K562 (cell line): ENCODE measurements around the gene SFPQ. TPM values are rescaled to one million over a fixed set of nuclear protein-coding genes. Genes with fewer than 3 reads are reported as not detected.

ENCODE experiments used
- ATAC-seq: fragments of 200-7000 bp; cut with Tn5 transposase; 3 replicates; pipeline ENCODE4 v1.9.1; 2020; ENCODE audit warnings: moderate library complexity
- BruUV-seq: library from RNA; stranded (reverse); fragments of 400-500 nt; replicated peaks from 2 replicates; lab custom pipeline; 2021; lab: Mats Ljungman, UMichigan
- CTCF ChIA-PET: fragments of 300-600 bp; formaldehyde crosslinking; extraction: SDS; loops from one replicate; lab custom pipeline; 2021; ENCODE audit warnings: low intra/inter-chr PET ratio; lab: Yijun Ruan, JAX
- POLR2A ChIA-PET: fragments of 300-600, 350-650 bp; sonication (Branson Sonifier 250); formaldehyde crosslinking; extraction: SDS; loops from one replicate; lab custom pipeline; 2021; ENCODE audit warnings: antibody characterized with exemption, inconsistent platforms; lab: Yijun Ruan, JAX
- DNase-seq, 4 experiments: peaks; one replicate each; pipeline versions ENCODE4 v3.0.0 to v3.0.0-alpha.2; 2011 to 2018; ENCODE audit warnings: low spot score in 3 of 4, mixed read lengths in 3 of 4; ENCODE audit errors: extremely low read depth in 1 of 4
- FAIRE-seq: peaks from 2 replicates; lab custom pipeline; 2011; peaks lifted over from hg19 to GRCh38; lab: Jason Lieb, UNC
- H2AFZ ChIP-seq: 2 replicates; pipeline ENCODE4 v1.6.0; 2011; ENCODE audit warnings: low read depth, low read length, control low read depth, inconsistent platforms
- H3K27ac ChIP-seq: fragments of 200-600 bp; 3 replicates; pipeline ENCODE4 v1.8.0; 2011; ENCODE audit warnings: low read depth, mild to moderate bottlenecking, control low read depth, inconsistent platforms, low read length, moderate library complexity, mixed read lengths; ENCODE audit errors: extremely low read depth
- H3K27me3 ChIP-seq, 2 experiments: fragments of 300-600 bp in 1 of 2; 2 replicates in 1 of 2; 3 replicates in 1 of 2; pipeline versions ENCODE4 v1.6.0 to v1.8.0; 2011; ENCODE audit warnings: inconsistent platforms in 2 of 2, low read length in 2 of 2, mild to moderate bottlenecking in 1 of 2, mixed read lengths in 1 of 2, moderate library complexity in 1 of 2; ENCODE audit not compliant: control insufficient read depth in 2 of 2, insufficient read depth in 2 of 2
- H3K36me3 ChIP-seq: fragments of 300-600 bp; 3 replicates; pipeline ENCODE4 v1.8.0; 2011; ENCODE audit warnings: mild to moderate bottlenecking, low read length, inconsistent platforms; ENCODE audit not compliant: control insufficient read depth, insufficient read depth
- H3K4me1 ChIP-seq, 2 experiments: fragments of 200-600 bp in 1 of 2; replicated peaks in 1 of 2; 2 replicates in 1 of 2; 3 replicates in 1 of 2; pipeline versions ENCODE4 v1.5.1 to v1.8.0; 2011; ENCODE audit warnings: inconsistent platforms in 2 of 2, low read length in 2 of 2, mild to moderate bottlenecking in 1 of 2, mixed read lengths in 1 of 2, moderate library complexity in 1 of 2; ENCODE audit not compliant: control insufficient read depth in 2 of 2, insufficient read depth in 2 of 2
- H3K4me2 ChIP-seq: 2 replicates; pipeline ENCODE4 v1.6.1; 2011; ENCODE audit warnings: low read length, control low read depth, inconsistent platforms, mixed read lengths; ENCODE audit not compliant: insufficient read depth
- H3K4me3 ChIP-seq: fragments of 200-600 bp; sonication (generic), shearing (Covaris generic); 2 replicates; pipeline ENCODE4 v1.5.1; 2016; ENCODE audit warnings: control low read depth, inconsistent platforms
- H3K79me2 ChIP-seq: fragments of 200-600 bp; 3 replicates; pipeline ENCODE4 v1.8.0; 2011; ENCODE audit warnings: low read length, inconsistent platforms; ENCODE audit not compliant: control insufficient read depth, insufficient read depth
- H3K9ac ChIP-seq, 2 experiments: 2 replicates each; pipeline versions ENCODE4 v1.6.0 to v1.6.1; 2011; ENCODE audit warnings: low read depth in 2 of 2, low read length in 2 of 2, control low read depth in 1 of 2, inconsistent platforms in 1 of 2, mild to moderate bottlenecking in 1 of 2, mixed read lengths in 1 of 2; ENCODE audit not compliant: insufficient read depth in 1 of 2
- H3K9me1 ChIP-seq: one replicate; pipeline ENCODE4 v1.6.0; 2011; ENCODE audit warnings: inconsistent platforms, mild to moderate bottlenecking, low read length, moderate library complexity; ENCODE audit not compliant: control insufficient read depth, insufficient read depth
- H3K9me3 ChIP-seq: replicated peaks from 2 replicates; pipeline ENCODE4 v1.5.1; 2011; ENCODE audit warnings: low read depth, low read length, inconsistent platforms; ENCODE audit not compliant: control insufficient read depth, insufficient read depth
- H4K20me1 ChIP-seq: replicated peaks from 2 replicates; pipeline ENCODE4 v1.6.1; 2011; ENCODE audit warnings: low read length, inconsistent platforms, mixed read lengths; ENCODE audit not compliant: control insufficient read depth, insufficient read depth
- KAT7 ChIP-seq: sonication (generic); formaldehyde crosslinking; IDR thresholded peaks from 2 replicates; pipeline ENCODE4 v1.8.0; 2022; ENCODE audit warnings: missing genetic modification reagents, mild to moderate bottlenecking, borderline replicate concordance
- NR4A1 ChIP-seq, 2 experiments: fragments of 250-450 bp in 1 of 2; fragments of 450-650 bp in 1 of 2; sonication (Bioruptor Pico) in 1 of 2; IDR thresholded peaks; 2 replicates each; pipeline versions ENCODE4 v1.4.0 to v1.6.1; 2016 to 2020; ENCODE audit warnings: mild to moderate bottlenecking in 2 of 2, missing compliant biosample characterization in 1 of 2, missing genetic modification characterization in 1 of 2, moderate library complexity in 1 of 2
- POLR2AphosphoS5 ChIP-seq: IDR thresholded peaks from 2 replicates; pipeline ENCODE4 v1.6.1; 2011; ENCODE audit warnings: mild to moderate bottlenecking, low read depth, low read length, moderate library complexity; ENCODE audit not compliant: control insufficient read depth, insufficient read depth
- RBFOX2 ChIP-seq: fragments of 200-400 bp; formaldehyde crosslinking; IDR thresholded peaks from 2 replicates; pipeline ENCODE4 v1.6.1; 2017; ENCODE audit warnings: low read depth, mild to moderate bottlenecking, low read length, moderate library complexity
- RBM15 ChIP-seq: fragments of 200-400 bp; formaldehyde crosslinking; IDR thresholded peaks from 2 replicates; pipeline ENCODE4 v1.6.1; 2018; ENCODE audit warnings: mild to moderate bottlenecking, low read length, moderate library complexity; ENCODE audit not compliant: insufficient read depth
- ZBTB33 ChIP-seq: sonication (generic); formaldehyde crosslinking; IDR thresholded peaks from 2 replicates; pipeline ENCODE4 v1.8.1; 2023; ENCODE audit warnings: mild to moderate bottlenecking, missing genetic modification reagents
- WGBS: fragments of 100-300 bp; shearing (Covaris generic); methylation state at CpG from one replicate; pipeline ENCODE4 v1.1.6; 2016; ENCODE audit warnings: low coverage, mixed read lengths; ENCODE audit not compliant: insufficient coverage; ENCODE audit errors: missing lambda C conversion rate; 5-methylcytosine and 5-hydroxymethylcytosine counted together
- in situ Hi-C: fragments of 300-500 bp; cut with MboI; formaldehyde crosslinking; loops from 4 replicates; pipeline ENCODE4 v1.15.0; 2018; ENCODE audit warnings: inconsistent platforms, mixed read lengths
- intact Hi-C: fragments of 100-400 bp; cut with micrococcal nuclease; formaldehyde crosslinking; loops from 2 replicates; pipeline ENCODE4 v1.14.2; 2022
- polyA plus RNA-seq, 8 experiments: library from polyadenylated mRNA; depleted of rRNA in 4 of 8; stranded (reverse) in 5 of 8; unstranded in 3 of 8; fragments of >200 nt; fragmentation: Nextera tagmentation in 2 of 8; fragmentation: Illumina TruSeq in 1 of 8; extraction: Ambion mirVana in 2 of 8; extraction: Trizol in 1 of 8; gene quantifications; 2 replicates each; pipeline versions ENCODE4 v1.2.1 to v1.2.3, GENCODE V29; 2011 to 2014; ENCODE audit warnings: inconsistent platforms in 1 of 8, missing spikeins in 1 of 8
- total RNA-seq, 7 experiments: library from RNA; depleted of rRNA in 6 of 7; stranded (reverse); fragments of >200 nt in 6 of 7; fragmentation: Illumina TruSeq in 2 of 7; extraction: Trizol in 2 of 7; gene quantifications; 2 replicates each; pipeline versions ENCODE4 v1.2.1 to v1.2.3, GENCODE V29; 2011 to 2021; ENCODE audit warnings: low replicate concordance in 1 of 7
- TF ChIP-seq, protein P1 (sequence below): sonication (generic); formaldehyde crosslinking; IDR thresholded peaks from 2 replicates; pipeline ENCODE4 v1.8.0; 2022; ENCODE audit warnings: mild to moderate bottlenecking, missing genetic modification reagents

The SFPQ gene
- total and polyA plus RNA-seq, 9 of the 15 experiments (the other 6 are each of a cell fraction or from before 2014, with no cell fraction given), result 69.7 to 562 (median 399) TPM

GRCh38 chr1:35184495-35185199, 8.3 kb downstream of the SFPQ start:
- Histone ChIP-seq H4K20me1 (peaks cover 56% of the 10 kb centered on the region), H3K9me1 (peaks cover 14% of the 10 kb centered on the region), H3K4me2 (no peak overlapping the region), H3K79me2 (peaks cover 96% of the 10 kb centered on the region), H3K9ac (no peak overlapping the region), H2AFZ (no peak overlapping the region), H3K9me3 (no peaks in the 10 kb centered on the region), H3K27me3 (no peaks in the 10 kb centered on the region), H3K4me3 (no peak overlapping the region), H3K4me1 (peaks cover 2 to 21% of the 10 kb centered on the region in 2 experiments; a peak in 4 of 5 replicates), H3K27ac (no peak overlapping the region), H3K36me3 (peaks cover 99% of the 10 kb centered on the region)
- DNase-seq (no peak), ATAC-seq (no peak), FAIRE-seq (no peak)
- POLR2A ChIA-PET, result interaction anchor here (0.7 to 1.2 kb wide), 4 partner anchors 16 to 286 kb away, joined by 3 read pairs; no protein-coding TSS in a partner anchor
- WGBS, result 92% methylated on average over 12 of the region's 12 CpGs
- peak; percentile 48; the same call in 1 of the 2 replicates for TF ChIP-seq RBFOX2
- no peak for TF ChIP-seq RBM15
- TF ChIP-seq, protein P1, sequence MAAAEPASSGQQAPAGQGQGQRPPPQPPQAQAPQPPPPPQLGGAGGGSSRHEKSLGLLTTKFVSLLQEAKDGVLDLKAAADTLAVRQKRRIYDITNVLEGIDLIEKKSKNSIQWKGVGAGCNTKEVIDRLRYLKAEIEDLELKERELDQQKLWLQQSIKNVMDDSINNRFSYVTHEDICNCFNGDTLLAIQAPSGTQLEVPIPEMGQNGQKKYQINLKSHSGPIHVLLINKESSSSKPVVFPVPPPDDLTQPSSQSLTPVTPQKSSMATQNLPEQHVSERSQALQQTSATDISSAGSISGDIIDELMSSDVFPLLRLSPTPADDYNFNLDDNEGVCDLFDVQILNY, result 0 out of 2 replicates have a peak, but pooled peaks have one; percentile 28
- 0 out of 2 replicates have a peak, but pooled peaks have one; percentile 26 for TF ChIP-seq KAT7
- TF ChIP-seq POLR2AphosphoS5, result peak; percentile 53; the same call in 1 of the 2 replicates
- 0 out of 2 replicates have a peak, but pooled peaks have one; percentile 16 for TF ChIP-seq ZBTB33 (CRISPR knock-in tag)
- TF ChIP-seq NR4A1 (CRISPR knock-in tag; IDR thresholded peaks at IDR 0.05), result no peak
- TF ChIP-seq NR4A1 (tag; IDR thresholded peaks at IDR 0.05), result no peak
- CTCF ChIA-PET, result no interaction called here
- BruUV-seq, result no TSS peak
- in situ Hi-C loops, result no loop called here
- intact Hi-C loops, result loop anchor here (10.0 kb wide), 1 partner anchor 150 kb away; the partner anchor contains the start of gene ZMYM6
